Measurements from ENCODE around the gene RELN.

Gene RELN

DNA sequence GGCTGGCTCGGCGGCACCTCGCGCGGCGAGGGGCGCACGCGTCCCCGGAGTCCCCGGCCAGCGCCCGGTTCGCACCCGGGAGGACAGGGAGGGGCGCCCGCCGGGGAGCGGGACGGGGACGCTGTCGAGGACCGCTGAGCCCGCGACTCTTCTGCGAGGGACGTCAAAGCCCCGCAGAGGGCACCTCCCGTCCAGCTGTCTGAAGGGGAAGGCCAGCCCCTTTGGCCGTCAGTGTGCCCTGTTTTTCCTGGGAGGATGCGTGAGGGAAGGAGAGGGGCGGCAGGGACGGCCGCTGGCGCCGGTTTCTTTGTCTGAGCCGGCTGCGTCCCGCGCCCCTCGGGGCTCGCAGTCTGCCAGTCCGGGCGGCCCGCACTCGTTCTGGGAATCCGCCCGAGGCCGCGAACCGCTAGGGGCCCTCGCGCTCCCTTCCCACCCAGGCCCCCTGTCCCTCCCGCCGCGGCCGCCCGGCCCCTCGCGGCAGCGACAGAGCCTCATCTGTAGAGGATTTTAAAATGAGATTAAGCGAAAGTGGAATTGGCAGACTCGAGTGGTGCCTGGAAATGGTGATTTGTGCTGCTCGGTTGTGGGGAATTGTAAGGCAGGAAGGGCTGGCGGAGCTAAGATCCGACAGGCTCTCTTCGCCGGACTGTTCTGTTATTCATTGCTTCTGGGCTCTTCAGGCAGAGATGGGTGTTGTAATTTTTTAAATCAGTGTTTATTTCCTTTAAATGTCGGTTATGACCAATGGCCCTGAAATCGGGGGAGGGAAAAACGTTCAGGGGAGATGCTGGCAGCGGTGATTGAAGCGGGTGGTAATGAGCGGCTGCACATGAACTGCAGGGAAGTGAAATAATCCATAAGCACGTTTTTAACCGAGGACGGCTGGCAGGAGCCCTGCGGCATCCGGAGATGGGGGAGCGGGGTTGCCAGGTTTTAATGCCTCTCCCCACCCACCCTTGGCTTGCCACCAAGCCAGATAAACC is 618 bp upstream of the RELN start:
- peak; percentile 77 for DNase-seq

DNA sequence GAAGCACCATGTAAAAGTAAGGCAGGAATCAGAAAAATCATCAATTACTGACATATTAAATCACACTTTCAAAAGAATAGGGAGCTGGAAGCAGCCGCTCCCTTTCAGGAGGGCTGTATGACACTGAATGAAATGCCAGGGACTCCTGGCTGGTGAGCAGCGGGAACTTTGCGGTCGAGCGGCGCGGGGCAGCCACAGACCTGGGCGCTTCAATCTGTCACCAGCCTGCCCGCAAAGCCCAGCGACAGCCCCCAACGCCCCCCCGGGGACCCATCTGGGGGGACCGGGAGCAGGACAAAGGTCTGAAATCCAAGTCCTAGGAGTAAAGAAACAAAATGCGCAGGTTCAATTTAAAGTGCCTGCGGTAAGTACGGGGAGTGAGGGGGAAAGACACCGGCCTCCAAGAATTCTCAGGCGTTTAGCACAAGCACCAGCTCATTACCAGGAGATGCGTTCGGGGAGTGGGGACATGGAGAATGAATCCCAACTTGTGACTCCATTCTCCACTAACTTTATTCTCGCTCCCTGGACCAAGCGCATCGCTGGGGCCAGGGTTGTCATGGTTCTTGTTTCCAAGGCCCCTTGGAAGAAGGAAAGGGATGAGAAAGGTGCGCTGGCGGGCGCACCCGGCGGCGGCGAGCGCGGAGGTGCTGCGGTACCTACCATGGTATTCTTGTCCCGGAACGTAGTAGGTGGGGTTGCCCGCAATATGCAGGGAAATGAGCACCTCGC is 824 bp downstream of the RELN start:
- DNase-seq: peak; percentile 65

DNA sequence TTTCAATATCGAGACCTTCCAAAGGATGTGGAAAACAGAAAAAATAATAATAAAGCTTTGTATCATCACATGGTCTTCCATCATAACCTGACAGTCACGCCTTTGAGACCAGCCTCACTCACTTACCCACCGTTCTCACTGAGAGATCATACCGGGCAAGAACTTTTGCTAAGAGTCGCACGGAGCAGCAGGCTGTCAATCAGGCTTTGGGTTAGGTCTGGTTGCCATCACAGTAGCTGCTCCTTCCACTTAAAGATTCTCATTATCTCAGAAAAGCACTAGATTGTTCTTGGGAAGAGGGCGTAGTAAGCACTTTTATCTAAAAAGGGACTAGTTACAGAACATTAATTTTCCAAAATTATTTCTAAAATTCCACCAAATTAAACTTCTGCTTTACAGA is 2.0 kb downstream of the RELN start:
- DNase-seq: no peak

DNA sequence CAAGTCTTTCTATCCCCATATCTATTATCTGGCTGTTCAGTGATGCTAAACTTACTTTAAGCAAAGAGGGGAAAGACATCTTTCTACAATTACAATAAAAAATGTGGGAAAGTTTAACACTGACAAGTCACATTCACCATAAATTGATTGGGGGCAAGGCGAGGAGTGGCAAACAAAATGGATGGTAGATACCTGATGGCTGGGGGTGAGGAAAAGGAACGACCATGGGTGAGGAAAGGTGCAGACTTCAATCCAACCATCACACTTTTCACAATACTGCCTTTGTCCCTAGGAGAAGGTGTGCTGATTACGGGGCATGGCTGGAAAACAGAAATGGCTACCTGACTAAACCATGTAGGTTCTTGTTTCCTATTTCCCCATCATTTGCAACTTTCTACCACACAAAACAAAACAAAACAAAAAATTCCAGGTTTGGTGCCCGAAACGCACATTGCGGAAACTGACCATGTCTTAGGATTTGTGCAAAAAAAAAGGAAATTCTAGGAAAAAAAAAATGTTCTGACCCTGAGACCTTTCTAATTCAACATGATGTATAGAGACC is 3.8 kb downstream of the RELN start:
- no peak for DNase-seq

DNA sequence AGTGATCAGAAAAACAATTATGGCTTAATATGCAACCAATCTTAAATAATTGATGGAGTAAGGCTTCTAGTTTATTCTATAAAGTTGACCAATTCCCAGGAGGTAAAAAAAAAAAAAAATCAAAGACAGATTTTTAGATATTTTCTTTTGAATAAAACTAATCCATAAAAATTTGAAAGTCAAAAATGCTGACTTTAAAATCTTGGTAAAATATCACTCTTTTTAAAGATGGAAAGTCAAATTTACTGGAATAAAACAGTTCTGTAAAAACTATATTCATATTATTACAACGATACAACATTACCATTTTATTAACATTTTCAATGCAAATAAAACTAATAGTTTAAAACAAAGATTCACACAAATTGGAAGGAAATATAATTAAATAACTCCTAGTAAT is 5.4 kb downstream of the RELN start:
- no peak for DNase-seq

DNA sequence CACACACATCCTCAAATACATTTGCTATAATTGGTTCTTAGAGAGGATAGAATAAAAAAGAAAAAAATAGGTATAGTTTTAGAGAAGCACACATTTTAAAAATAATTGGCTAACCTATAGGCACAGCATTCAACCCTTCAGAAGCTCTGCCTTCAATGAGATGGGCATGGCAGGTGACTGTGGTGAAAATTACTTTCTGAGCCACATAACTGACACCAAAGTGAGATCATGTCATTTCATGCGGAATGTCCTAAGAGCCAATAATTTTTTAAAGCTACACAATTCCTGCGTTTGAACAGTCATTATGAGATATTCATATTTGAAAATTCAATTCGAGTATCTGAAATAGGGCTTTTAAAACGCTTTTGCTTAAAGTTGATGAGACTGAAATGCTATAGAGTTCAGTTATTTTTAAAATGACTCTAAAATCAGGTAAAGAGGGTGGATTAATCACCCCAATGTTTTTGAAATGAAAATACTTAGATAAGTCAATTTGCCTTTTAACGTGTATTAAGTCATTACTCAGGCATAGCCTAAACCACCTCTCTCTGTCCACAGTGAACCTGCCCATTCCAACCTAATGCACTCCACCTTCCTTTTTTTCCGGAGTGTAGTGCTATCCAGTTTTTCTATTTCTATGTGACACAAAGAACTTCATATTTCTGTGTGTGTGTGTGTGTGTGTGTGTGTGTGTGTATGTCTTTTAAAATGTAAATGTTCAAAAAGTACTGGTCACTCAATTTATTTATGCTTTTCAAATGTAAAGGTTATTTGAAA is 6.1 kb downstream of the RELN start:
- DNase-seq: no peak

DNA sequence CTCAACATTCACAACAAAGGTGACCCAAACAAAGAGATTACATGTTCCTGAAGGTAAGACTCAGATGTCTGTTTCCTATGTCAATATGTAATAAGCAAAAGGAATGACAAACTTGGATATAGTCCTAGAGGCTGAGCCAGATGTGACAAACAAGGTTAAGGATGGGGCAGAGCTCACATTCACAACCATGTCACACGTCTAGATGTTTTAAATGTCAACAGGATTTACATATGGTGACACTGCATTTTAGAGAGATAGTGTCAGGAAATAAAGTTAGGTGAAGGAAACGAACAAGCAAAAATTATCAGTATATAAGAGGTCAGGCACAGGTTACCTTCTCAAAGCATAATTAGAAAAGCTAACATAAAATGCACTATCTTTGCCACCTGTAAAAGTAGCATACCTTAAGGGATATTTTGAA is 8.4 kb downstream of the RELN start:
- no peak for DNase-seq

DNA sequence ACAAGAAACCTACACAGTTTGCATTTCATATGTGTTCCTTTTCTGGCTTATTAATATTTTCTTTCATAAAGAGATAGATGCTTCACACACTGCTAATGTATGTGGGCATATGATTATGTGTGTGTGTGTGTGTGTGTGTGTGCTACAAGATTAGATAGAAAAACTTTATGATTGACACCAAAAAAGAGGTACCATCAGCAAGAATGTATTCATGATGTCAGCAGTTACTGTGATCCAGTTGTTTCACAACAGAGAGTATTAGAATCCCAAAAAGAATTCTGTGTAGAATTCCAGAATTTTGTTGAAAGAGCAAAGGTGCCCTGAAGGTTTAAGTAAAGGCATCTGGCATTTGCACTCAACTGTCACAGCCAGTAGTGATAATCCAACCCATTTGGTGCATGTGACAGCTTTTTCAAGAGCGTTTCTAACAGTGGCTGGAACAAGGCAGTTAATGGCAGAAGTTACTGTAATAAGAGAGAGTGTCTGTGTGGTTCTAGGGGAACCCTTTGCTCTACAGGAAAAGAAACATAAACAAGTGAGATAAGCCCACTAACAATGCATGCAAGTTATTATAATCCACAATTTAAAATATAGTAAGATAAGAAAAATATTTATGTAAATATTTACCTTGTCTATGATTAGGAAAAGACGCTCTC is 16.6 kb downstream of the RELN start:
- no peak for DNase-seq

DNA sequence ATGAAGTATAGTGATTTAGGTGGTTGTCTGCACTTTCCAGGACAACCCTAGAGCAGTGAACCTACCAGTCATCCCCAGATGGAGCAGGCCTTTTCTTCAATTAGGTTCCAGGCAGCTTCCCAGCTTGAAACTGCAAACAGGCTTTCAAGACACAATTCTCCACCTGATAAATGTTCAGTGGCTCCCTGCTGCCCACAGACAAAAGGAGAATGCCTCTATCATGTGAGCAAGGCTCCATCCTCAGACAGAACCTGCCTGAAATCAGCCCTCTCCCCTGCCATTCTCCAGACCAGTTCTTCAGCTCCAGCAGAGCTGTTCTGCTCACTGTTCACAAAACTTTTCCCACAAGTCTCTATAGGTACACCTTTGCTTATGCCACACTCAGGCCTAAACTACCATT is 22.1 kb downstream of the RELN start:
- DNase-seq: no peak

DNA sequence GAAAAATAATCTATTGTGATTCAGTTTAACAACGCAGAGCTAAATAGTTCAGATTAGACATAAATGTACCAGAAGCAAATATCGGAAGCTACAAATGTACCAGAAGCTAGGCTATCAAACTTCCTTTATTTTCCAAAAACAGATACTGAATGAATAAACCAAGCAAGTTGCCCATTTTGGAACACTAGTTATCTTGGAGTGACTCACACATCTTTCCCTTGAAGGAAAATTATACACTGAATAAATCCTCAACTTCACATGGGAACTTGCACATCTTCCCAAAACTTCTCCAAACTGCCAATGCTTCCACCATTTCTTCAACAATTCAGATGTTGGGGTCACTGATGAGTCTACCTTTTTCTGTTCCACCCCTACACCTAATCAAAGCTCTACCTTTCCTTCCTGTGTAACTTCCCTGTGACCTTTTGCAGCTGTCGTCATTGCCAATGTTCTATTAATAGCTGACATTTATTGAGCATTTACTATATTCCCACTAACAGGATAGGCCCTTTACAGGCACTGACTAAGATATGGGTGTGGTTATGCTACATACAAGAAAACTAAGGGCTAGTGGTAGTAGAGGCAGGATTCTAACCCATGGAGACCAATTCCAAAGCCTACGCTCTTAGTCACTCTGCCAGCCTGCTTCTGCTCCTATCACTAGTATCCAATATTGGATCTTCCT is 22.7 kb downstream of the RELN start:
- no peak for DNase-seq

DNA sequence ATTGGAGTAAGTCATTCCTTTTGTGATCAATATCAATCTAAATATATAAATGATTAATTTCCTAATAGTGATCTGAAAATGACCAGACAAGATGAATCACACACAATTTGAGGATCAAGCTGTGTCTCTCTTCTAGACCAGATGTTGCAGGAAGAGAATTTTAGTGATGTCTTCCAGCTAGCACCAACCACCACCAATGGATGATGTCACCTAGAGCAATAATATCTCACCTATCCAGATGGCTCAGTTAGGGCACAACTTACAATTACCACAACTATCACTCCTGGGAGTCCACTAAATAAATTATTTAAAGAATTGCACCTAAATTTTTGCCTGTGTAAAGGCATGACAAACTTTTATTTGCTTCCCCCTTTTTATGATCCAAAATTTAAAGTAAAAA is 25.2 kb downstream of the RELN start:
- DNase-seq: no peak

DNA sequence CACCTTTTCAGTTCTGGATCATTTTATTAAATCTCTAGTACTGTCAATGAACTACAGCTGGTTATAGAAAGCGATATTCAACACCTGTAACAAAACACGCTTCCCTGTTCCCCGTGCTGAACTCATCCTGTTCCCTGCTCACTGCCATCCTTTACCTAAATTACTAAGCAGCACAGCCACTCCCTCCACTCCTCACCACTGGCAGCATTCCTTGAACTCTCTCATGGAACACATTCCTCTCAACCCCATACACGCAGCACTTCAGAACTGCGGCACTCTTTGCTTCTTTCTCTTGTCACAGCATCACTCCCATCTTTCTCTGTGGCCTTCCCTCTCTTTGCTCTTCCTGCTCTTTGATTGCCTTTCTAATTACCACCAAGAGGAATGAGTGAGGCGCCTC is 27.4 kb downstream of the RELN start:
- no peak for DNase-seq

DNA sequence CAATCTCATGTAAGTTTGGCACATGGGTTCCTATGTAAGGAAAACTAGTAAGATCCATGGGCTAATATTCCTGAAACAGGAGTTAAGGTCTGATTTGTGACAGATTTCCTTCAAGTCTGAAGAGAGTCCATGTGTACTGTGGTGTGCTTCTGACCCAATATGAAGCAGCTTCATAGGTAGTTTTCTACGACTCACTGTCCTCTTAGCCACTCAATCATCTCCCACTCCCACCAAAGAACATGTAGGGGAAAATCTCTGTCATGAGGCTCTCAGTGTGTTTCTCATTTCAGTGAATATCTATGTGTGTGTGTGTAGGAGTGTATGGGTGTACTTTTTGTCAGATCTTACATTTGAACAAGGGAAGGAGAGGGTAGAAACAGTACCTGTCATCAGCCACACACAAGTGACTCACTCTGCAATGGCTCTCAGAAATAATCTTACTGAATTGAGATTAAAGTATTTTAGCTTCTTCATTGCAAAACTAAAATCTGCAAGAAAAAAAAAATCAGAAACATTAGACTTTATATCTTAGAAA is 31.1 kb downstream of the RELN start:
- DNase-seq: no peak

DNA sequence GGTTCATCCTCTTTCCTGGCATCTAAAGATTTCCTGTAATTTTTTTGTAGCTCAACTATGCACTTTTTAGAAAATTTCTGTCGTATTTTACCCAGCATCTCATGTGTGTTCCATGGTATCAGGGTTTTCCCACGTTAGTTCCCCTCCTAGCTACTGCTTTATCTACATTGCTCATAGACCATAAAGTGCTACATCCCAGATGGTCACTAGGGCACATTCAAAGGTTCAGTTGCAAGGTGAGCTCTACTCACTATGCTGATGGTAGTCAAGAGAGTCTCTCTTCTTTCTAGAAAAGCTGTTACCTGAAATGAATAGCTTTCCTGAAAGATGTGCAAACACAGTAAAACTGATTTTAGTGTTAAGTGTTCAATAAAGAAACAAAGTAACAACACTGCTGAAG is 33.5 kb downstream of the RELN start:
- DNase-seq: no peak

DNA sequence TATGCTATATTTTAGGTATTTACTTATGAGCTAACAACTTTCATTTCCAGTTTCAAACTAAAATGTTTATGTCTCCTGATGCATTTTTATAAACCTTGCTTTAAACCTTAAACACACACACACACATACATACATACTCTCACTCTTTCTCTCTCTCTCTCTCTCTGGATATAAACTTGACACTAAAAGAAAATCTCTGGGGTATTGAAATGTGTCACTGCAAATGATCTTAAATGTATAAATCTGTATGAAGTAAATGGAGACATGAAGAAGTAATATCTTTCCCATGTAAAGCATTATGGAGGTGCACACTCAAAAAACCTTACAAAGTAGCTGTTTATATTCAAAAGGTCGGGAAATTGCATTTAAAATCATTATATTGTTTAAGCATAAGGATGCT is 37.0 kb downstream of the RELN start:
- no peak for DNase-seq

DNA sequence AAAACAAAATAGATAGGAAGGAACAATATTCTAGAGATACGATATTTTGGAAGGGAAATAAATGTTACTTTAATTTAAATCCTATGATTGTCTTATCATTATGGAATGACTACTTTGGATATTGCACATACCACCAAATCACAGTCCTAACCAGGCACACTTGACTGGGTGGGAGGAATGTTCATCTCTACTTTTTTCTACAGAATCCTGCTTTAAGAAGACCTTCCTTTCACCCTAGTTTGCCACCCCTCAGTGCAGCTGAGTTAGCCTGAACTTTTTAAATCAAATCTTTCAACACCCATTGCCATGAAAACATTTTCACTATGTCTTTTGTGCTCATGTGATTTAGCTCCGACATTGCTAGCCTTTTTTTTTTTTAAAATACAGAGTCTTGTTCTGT is 38.1 kb downstream of the RELN start:
- DNase-seq: no peak

DNA sequence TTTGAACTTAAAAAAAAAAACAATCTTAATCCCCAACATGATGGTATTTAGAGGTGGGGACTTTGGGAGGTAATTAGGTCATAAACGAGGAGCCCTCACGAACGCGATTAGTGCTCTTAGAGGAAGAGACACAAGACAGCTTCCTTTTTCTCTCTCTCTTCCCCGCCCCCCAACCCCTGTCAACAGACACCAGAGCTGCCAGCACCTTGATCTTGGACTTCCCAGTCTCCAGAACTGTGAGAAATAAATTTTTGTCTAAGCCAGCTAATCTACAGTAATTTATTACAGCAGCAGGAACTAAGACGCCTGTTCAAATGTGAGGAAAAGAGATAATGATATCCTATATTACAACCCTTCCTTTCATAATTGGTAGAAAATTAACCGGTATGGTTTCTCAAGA is 40.1 kb downstream of the RELN start:
- DNase-seq: no peak

DNA sequence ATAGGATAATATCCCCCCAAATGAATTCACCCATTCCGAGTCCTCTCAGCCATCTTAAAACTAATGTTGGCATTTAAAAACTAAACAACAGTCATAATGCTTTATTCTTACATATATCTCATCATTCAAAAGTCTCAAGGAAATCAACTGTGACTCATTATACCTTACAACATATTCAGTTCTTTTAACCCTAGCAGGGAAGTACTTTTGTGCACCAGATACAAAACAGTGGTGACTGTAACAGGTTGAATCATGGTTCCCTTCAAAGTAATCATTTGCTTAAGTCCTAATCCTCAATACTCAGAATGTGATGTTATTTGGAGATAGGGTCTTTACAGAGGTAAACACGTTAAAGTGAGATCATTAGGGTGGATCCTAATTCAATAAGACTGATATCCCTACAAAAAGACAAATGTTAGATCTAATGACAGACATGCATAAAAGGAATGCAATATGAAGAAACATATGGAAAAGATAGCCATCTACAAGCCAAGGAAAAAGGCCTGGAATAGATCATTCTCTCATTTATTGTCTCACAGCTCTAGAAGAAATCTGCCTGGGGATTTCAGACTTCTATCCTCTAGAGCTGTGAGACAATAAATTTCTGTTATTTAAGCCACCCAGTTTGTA is 42.3 kb downstream of the RELN start:
- no peak for DNase-seq

DNA sequence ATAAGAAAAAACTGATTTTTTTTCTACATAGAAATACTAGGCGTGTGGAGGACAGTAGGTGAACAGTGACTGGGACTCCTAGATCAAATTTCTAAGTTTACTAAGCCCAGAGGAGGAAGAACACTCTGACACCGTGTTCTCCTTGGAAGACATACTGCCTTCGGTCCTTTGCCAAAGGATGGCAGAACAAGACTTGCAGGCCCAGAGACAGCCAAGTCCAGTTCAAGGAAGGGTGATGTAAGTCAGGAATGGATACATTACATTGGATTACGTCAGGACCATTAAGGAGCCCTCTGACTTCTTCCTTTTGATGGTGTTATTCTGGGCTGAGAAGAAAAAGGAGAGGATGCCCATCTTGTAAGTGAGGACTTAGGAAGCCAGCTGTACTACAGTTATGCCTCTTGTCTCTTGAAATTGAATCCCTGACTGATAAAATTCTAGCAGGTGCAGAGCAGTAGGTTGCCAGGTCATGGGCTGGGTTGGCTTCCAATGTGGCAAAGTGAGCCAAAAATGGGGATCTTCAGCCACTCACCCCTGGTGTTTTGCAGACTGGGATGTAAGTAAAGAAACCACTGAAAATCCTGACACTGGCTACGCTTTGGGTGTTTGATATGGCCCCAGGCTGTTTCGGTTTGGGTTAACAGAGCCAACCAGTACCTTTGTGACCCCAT is 45.1 kb downstream of the RELN start:
- DNase-seq: no peak

DNA sequence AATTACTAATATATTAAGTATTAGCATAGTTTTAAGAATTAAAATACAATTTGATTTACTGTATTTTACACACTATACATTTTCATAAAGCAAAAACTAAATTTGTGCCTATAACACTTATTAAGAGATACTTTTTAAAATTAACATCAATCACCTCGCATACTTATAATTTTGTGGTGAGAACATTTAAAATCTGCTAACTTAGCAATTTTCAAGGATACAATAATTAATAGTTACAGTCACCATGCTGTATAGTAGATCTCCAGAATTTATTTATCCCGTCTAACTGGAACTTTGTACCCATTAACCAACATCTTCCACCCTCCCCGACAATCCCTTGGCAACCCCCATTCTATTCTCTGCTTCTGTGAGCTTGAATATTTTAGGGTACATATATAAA is 47.5 kb downstream of the RELN start:
- no peak for DNase-seq
